NCI-H128 (cell line): ENCODE results near the gene NYNRIN.
"Not testable (repeated sequence)": the region's sequence is repeated elsewhere in the genome, so short reads cannot be mapped to it uniquely, and the experiment has no call there.

Experiments
- DNase-seq: peaks from one replicate; lab custom pipeline; 2025; ENCODE audit not compliant: unreplicated experiment; lab: John Stamatoyannopoulos, UW

The NYNRIN gene

DNA sequence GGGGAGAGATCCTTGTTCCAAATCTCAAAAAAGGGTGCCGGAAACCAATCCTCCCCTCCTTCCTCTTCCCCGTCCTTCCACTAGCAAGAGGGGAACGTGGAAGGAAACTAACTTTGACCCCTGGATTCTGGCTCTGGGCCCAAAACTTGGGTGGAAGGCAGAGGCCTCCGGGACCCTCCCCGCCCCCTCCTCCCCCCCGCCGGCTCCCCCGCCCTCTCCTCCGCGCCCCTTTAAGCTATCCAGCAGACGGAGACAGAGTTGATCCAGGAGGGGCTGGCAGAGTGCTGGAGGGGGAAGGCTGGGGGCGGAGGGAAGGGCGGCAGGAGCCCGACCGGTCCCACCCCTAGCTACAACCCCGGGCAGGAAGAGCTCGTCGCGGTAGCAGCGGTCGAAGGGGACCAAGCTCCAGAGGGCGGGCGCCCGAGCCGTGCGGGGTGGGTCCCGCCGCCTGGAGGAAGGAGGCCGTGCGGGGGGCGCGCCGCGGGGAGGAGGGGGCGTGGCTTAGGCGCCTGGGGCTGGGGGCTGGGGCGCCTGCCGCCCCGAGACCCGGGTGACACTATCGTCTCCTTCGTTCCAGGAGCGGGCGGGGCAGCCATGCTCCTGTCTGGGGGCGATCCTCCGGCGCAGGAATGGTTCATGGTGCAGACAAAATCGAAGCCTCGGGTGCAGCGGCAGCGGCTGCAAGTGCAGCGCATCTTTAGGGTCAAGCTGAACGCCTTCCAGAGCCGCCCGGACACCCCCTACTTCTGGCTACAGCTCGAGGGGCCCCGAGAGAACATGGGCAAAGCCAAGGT is at the start of gene NYNRIN:
TSS of gene NYNRIN (plus strand) at position 351 of the 794 bp plus-strand sequence. CDS start at position 595, 244 bp downstream.
- DNase-seq = no peak

DNA sequence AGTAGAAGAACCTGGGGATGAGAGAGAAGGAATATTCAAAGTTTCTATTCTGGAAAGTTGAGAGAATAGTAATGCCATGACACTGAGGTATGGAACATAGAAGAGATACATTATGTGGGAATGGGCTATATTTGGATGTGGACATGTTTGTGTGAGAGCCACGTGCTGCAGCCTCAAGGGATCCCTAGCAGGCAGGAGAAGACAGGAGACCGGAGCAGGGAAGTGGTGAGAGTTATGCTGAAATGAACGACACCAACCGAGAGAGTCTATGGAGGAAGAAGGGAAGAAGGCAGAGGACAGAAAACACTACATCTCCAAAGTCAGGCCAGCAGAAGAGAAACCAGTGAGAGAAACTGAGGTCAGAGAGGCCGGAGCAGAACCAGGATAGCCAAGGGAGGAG is 49.1 kb upstream of the NYNRIN start:
- DNase-seq = no peak

GRCh38 chr14:24351517-24351916 is 47.3 kb upstream of the NYNRIN start:
- DNase-seq = no peak

DNA sequence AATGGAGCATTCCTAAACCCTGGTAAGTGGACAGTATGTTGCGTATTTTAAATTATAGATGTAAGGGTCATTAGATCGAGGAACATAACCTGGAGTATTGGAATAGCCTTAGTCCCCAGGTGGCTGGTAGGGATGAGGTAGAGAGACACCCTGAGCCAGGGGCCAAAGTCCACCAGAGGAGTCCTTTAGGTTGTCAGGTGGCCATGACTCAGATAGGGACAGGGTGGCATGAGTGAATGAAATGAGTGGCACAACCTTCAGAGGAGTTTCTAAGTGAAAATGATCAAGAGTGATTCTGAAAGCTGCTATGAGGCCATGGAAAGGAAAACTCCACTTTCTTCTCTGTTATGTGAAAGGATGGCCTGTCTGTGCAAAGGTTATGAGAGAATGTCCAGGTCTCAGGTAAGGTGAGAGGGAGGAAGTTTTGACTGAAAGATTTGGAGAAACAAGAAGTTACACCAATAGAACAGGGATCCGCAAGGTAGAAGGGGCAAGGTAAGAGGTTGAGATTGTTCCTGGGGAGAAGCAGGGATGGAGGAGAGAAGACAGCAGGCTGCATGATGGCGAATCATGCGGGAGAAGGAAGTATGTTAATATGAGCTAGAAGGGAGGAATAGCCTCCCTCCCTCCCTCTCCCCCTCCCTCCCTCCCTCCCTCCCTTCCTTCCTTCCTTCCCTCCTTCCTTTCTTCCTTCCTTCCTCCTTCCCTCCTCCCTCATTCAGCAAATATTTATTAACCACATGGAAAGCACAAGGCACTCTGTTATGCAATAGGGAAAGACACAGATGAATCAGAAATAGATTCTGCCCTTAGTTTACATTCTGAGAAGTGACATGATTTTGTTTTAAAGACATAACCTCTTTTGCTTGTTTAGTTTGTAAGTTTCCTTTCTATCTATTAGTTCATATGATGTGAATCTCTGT is 45.0 kb upstream of the NYNRIN start:
- DNase-seq = no peak

- DNase-seq = not testable (repeated sequence)
Observed at GRCh38 chr14:24354482-24354825, 44.3 kb upstream of the NYNRIN start.

GRCh38 chr14:24355009-24355408 is 43.8 kb upstream of the NYNRIN start:
- no peak for DNase-seq

DNA sequence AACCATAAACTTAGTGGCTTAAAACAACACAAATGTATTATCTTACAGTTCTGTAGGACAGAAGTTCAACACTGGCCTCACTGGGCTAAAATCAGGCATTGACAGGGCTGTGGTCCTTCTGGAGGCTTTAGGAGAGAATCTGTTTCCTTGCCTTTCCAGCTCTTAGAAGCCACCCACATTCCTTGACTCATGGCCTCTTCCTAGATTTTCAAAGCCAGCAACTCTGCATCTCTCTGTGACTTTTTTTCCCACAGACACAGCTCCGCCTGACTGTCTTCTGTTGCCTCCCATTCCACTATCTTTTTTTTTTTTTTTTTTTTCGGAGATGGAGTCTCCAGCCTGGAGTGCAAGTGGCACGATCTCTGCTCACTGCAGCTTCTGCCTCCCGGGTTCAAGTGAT is 42.6 kb upstream of the NYNRIN start:
- no peak for DNase-seq

DNA sequence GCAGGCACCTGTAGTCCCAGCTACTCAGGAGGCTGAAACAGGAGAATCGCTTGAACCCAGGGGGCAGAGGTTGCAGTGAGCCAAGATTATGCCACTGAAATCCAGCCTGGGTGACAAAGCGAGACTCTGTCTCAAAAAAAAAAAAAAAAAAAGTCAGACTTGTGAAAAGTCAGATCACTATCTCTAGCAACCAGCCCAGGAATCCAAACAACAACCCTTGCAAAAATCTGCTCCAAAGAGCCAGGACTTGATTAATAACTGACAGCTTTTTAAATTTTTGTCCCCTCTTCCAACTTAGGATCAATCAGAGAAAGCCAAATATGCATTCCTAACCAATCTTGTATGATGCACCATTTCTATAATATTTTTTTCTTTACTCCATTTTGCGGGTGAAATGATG is 38.5 kb upstream of the NYNRIN start:
- no peak for DNase-seq

DNA sequence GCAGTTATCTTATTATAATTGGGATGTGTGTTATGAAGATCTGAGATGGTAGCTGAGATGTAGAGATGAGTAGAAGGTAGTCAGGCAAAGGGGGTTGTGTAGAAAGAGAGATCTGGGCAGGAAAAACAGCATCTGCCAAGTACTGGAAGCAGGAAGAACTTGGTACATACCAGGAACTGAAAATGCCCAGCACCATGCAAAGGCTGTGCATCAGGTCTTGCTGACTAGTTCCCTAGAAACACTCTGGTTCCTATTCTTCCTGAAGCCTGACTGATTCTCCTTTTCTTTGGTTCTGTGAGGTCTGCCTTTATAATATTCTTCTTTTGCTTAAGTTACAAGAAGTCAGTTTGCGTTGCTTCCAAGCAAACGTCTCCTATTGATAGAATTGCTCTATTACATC is 37.5 kb upstream of the NYNRIN start:
- no peak for DNase-seq

DNA sequence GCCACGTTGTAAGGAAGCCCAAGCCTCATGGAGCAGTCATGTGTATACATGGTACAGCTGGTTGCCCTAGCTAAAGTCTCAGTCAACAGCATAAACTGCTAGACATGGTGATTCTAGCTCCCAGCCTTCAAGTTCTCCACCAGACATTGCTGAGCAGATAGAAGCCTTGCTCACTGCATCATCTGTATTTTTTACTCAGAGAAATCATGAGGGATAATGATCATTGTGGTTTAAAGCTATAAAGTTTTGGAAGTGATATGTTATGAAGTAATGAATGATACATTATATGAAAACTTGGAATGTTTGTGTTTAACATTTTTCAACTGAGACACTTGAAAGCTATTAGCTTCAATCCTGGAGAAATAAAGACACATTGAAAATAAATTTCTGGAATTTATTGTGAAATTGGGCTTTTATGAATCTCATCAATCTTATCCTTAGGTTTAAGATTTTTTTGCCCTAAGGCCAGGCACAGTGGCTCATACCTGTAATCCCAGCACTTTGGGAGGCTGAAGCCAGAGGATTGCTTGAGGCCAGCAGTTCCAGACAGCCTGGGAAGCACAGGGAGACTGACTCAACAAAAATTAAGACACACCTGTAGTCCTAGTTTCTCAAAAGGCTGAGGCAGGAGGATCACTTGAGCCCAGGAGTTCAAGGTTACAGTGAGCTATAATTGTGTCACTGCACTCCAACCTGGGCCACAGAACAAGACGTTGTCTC is 36.4 kb upstream of the NYNRIN start:
- no peak for DNase-seq

- no peak for DNase-seq
Observed at GRCh38 chr14:24363401-24363800, 35.4 kb upstream of the NYNRIN start.

- DNase-seq = no peak
Observed at GRCh38 chr14:24364841-24365240, 34.0 kb upstream of the NYNRIN start.

DNA sequence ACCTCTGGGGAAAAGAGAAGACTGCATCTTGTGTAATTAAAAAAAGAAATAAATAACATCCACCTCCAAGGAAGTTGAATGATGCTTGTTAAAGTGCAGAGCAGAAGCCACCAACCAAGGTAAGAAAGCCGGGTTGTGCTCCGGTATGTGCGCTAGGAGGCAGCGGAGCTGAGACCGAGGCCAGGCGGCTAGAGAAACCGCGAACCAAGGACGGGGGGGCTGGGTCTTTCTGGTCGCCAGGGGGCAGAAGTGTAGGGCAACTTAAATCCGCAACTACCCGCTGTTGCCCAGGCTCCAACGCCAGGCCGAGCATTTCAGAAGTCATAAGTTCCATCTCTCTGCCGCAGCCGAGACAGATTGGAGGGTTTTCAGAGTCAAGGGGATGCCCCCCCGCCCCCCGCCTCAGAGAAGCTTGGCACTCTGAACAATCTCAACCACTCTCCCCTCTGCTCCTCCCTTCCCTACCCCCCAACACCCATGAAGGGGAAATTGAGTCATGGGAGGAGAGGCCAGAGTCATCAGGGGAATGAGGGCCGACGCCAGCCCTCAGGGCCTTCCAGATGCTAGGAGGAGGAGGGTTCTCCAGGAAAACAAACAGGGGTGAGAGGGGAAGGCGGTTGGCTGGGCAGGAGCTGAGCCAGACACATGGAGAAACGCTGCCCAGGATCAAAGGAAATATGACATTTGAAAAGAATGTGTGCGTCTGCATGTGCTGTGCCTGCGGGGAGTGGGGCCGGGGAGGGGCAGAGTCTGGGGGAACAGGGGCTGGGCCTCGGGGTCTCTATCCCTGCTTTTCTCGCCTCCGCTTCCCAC is 33.0 kb upstream of the NYNRIN start:
- peak; percentile 67 for DNase-seq

- no peak for DNase-seq
Observed at GRCh38 chr14:24366413-24366720, 32.4 kb upstream of the NYNRIN start.

GRCh38 chr14:24366721-24367513 is 31.9 kb upstream of the NYNRIN start:
- DNase-seq = peak; percentile 89

DNA sequence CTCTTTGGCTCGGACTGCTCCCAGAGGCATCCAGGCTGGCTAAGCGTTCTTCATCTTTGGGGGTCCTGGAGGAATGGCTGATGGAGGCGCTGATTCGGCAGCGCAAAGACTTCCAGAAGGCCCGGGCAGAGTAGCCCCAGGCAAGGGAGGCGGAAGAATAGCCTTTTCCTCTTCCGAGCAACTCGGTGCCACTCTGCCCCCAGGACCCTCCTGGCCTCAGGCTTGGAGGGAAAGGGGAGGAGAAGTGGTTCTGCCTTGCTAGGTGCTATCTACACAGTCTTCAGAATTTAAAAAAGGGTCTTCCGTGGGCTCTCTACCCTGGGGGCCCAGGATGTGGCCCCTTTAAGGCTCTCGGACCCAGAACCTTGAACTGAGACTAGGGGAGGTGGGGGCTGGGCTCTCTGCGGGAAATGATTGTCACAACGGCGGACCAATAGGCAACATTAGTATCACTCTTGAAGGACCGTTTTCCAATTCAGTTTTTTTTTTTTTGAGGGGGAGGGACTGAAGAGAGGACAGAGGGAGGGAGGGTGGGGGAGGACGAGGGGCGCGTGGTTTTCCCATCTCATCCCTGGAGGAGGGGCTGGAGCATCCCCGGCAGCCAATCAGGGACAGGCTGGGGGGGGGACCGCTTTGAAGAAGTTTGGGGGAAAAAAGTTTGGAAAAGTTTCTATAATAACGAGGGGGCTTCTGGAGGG is 31.1 kb upstream of the NYNRIN start, which contains the start of gene NFATC4:
TSS of gene NFATC4 (plus strand) at position 671 of the 698 bp plus-strand sequence. CDS start 157 bp downstream, outside the sequence.
- DNase-seq = peak; percentile 82

DNA sequence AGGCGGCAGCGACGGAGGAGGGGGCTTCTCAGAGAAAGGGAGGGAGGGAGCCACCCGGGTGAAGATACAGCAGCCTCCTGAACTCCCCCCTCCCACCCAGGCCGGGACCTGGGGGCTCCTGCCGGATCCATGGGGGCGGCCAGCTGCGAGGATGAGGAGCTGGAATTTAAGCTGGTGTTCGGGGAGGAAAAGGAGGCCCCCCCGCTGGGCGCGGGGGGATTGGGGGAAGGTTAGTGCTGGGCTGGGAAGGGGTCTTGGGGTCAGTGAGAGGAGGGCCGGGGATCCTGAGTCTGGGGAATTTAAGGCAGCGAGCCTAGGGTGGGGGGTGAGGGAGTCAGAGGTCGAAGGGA is 30.6 kb upstream of the NYNRIN start:
- no peak for DNase-seq

DNA sequence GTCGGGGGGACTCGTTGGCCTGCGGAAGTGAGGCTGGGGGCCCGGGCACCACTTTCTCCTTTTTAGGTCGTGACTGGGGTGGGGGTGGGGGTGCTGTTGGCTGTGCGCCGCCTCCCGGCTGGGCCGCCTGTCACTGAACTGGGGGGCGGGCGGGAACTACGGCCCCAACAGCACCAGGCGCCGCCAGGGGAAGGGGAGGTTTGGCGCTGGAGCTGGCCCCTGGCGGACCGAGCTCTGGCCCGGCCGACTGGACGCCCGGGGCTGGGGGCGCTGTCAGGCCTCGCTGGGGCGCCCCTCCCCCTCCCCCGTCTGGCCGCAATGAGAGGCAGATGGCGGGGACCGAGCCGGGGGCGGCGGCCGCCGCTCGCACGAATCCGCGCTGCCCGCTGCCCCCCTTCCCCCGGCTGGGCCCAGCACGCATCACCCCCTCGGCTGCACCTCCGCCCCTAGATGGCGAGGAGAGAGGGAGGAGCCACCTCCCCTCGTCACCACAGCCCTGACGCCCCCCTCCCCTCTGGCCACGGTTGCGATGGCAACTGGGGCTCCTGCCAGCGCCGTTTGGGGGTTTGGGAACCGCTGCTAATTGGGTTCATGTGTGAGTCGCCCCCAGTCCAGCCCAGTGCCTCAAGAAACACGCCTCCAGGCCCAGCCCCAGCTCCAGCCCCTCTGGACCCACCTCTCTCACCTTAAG is 30.1 kb upstream of the NYNRIN start:
- peak; percentile 66 for DNase-seq

DNA sequence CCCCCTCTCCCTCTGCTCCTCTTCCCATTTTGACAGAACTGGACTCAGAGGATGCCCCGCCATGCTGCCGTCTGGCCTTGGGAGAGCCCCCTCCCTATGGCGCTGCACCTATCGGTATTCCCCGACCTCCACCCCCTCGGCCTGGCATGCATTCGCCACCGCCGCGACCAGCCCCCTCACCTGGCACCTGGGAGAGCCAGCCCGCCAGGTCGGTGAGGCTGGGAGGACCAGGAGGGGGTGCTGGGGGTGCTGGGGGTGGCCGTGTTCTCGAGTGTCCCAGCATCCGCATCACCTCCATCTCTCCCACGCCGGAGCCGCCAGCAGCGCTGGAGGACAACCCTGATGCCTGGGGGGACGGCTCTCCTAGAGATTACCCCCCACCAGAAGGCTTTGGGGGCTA is 29.3 kb upstream of the NYNRIN start:
- DNase-seq = no peak
